ENCODE data around the gene TMEM50A.
A peak's percentile ranks its signal among the peaks of the same experiment; 100 is the strongest.
"Not testable (repeated sequence)": the region's sequence is repeated elsewhere in the genome, so short reads cannot be mapped to it uniquely, and the experiment has no call there.

Gene TMEM50A

DNA sequence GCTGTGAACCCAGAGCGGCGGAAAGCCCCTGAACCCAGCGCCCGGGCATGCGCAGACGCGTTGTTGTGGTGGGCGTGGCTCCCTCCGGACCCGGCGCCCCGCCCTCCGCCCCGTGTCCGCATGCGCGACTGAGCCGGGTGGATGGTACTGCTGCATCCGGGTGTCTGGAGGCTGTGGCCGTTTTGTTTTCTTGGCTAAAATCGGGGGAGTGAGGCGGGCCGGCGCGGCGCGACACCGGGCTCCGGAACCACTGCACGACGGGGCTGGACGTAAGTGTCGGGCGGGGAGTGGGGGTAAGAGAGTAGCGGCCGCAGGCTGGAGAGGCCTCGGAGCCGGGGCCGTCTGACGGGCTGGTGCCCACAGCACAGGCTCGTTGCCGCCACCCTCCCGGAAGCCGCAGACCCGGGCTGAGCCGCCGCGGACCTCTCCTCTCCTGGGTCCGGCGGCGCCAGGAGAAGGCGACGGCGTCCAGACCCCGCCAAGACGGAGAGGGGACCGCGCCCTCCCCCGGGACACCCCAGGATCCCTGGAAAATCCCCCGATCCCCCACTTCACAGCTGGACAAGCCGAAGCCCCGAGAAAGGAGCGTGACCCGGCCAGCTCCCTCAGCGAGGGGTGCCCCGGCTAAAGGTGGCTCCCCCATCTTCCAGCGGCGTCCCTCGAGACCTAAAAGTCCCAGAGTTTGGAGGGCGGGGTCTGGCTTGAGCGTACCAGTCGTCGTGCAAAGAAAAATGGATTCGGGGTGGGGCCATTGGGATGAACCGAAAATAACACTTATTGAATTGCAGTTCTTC, at the start of gene TMEM50A:
TSS of gene TMEM50A (plus strand) at position 147 of the 794 bp plus-strand sequence. CDS start 2,153 bp downstream, outside the sequence.
- peak; percentile 82 for DNase-seq (ENCODE audit: low read depth)

- not testable (repeated sequence) for DNase-seq (ENCODE audit: low read depth)
Observed at GRCh38 chr1:25288573-25289101, 49.5 kb upstream of the TMEM50A start.

- DNase-seq (ENCODE audit: low read depth): not testable (repeated sequence)
Observed at GRCh38 chr1:25290043-25290442, 48.1 kb upstream of the TMEM50A start.

GRCh38 chr1:25293426-25293825, 44.7 kb upstream of the TMEM50A start:
- DNase-seq (ENCODE audit: low read depth): not testable (repeated sequence)

DNA sequence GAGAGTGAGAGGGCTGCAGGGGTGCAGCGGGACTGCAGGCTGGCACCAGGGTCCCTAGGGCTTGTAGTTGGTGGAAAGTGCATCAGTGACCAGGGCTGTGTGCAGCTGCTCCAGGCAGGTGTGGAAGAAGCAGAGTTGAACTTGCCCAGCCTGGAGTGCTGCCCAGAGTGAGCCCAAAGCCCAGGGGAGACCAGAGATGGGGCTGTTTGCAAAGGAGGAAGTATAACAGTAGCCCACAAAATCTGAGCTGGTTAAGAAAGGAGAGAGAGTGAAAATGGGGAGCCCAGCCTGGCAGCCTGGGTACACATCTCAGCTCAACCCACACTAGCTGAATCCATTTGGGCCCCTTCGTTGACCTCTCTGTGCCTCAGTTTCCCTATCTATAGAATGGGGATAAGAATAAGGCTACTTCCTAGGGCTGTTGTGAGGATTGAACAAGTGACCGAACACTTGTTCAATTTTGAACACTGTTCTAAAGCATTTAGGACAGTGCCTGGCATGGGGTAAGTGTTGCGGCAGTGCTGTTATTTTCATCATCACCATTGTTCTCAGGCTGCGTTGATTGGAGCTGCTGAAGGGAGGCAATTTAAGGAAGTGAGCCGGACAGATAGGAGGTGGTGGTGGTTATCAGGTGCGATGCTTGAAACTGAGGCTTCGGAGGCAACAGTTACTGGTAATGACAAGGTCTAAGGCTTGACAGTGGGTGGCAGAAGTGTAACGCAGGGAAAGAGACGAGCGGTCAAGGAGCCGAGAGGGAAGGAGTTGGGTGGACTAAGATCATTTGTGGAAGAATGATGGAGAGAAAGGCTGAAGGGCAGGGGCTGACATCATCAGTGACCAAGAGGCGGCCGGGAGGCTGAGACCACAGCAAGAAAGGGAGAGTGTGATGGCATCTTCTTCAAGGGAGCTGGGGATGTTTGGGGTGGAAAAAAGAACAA, 43.0 kb upstream of the TMEM50A start:
- not testable (repeated sequence) for DNase-seq (ENCODE audit: low read depth)

DNA sequence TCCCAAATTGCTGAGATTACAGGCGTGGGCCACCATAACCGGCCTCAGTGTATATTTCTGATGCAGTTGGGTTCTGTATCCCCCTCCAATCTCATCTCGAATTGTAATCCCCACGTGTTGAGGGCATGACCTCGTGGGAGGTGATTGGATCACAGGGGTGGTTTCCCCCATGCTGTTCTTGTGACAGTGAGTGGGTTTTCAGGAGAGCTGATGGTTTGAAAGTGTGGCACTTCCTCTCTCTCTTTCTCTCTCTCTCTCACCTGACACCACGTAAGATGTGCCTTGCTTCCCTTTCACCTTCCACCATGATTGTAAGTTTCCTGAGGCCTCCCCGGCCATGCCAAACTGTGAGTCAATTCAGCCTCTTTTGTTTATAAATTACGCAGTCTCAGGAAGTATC, 41.6 kb upstream of the TMEM50A start:
- DNase-seq (ENCODE audit: low read depth): not testable (repeated sequence)

GRCh38 chr1:25300729-25301128, 37.4 kb upstream of the TMEM50A start:
- not testable (repeated sequence) for DNase-seq (ENCODE audit: low read depth)

GRCh38 chr1:25302330-25302729, 35.8 kb upstream of the TMEM50A start:
- DNase-seq (ENCODE audit: low read depth): not testable (repeated sequence)

DNA sequence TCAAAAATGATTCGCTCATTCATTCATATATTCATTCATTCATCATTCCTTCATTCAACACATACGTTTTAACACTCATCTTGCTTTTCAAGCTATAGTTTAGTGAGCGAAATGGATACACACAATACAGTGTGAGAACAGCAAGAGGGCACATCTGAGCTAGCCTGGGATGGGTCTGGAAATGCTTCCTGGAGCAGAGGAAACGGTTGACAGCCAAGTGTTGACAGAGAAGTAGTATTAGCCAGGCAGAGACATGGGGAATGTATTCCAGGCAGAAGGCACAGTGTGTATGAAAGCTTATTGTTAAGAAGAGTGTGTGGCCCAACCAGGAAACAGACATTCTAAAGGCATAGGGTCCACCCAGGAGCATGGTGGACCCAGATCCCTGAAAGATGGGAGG, 33.2 kb upstream of the TMEM50A start:
- DNase-seq (ENCODE audit: low read depth): not testable (repeated sequence)

GRCh38 chr1:25308168-25308567, 30.0 kb upstream of the TMEM50A start:
- not testable (repeated sequence) for DNase-seq (ENCODE audit: low read depth)

DNA sequence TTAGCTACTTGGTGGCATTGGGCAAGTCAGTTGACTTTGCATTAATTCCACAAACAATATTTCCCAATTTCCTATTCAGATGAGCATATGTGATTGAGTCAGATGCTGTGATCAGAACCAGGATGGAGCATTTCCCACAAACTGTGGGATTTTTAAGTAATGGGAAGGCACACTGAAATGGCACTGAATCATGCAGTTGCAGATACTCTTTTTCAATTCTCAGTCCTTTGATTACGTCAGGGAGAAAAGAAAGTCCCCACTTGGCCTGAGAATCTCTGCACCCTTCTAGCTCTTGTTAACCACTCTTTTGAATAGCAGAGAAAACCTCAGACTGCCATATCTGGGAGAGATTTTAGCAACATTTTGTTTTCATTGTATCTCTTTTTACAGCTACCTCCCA, 29.0 kb upstream of the TMEM50A start:
- not testable (repeated sequence) for DNase-seq (ENCODE audit: low read depth)

DNA sequence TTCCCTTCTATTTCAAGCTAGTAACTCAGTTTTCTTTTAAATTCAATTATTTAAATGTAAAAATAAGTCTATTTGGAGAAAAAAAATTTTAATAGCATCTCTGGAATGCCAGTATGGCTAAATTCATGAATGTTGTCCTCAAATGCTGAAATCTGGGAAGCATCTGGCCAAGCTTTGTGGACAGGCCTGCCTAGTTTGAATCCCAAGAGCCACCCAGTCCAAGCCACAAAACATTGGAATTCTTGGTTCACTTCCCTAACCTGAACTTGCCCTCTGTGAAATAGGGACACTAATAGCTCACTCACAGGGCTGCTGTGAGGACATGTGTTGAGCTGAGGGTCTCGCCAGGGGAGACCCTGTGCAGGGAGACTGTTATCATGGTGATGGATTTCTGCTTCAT, 28.6 kb upstream of the TMEM50A start:
- not testable (repeated sequence) for DNase-seq (ENCODE audit: low read depth)

- not testable (repeated sequence) for DNase-seq (ENCODE audit: low read depth)
Observed at GRCh38 chr1:25312806-25313470, 25.2 kb upstream of the TMEM50A start.

DNA sequence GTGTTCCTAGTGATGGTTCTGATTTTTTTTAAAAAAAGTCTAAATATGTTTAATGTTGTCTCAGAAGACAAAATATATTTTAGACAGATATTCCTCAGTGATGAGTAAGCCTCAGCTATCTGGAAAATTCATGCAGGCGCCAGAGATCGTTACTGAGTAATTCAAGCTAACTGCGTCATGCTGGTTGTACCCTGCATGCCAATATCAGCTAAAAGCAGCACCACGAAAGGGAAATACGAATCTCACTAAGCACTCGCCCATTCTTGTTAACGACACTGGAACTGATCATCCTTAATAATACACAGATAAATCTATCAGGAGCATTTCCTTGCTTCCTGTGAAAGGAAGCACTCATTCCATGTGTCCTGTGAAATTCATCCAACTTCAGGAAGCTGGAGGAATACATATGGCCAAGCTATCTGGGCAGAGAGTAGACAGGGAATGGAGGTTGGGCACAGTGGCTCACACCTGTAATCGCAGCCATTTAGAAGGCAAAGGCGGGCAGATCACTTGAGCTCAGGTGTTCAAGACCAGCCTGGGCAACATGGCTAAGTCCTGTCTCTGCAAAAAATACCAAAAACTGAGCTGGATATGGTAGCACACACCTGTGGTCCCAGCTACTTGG, 17.7 kb upstream of the TMEM50A start:
- DNase-seq (ENCODE audit: low read depth): not testable (repeated sequence)

GRCh38 chr1:25322127-25322526, 16.0 kb upstream of the TMEM50A start:
- not testable (repeated sequence) for DNase-seq (ENCODE audit: low read depth)

DNA sequence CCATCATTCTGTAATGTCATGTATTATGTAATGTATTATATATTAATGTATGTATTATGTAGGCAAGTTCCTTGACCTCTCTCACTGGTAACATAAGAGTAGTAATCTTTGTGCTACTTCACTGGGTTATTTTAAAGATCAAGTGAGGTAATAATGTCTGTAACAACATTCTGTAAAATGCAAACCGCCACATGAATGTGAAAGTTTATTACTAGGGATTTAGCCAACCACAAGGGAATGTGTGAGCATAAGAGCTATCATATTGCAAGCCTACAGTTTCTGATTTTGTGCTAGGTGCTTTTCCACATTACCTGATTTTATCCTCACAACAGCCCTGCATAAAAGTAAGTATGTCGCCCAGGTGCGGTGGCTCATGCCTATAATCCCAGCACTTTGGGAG, 13.7 kb upstream of the TMEM50A start:
- not testable (repeated sequence) for DNase-seq (ENCODE audit: low read depth)

GRCh38 chr1:25327864-25328790, 10.0 kb upstream of the TMEM50A start:
- DNase-seq (ENCODE audit: low read depth): not testable (repeated sequence)

DNA sequence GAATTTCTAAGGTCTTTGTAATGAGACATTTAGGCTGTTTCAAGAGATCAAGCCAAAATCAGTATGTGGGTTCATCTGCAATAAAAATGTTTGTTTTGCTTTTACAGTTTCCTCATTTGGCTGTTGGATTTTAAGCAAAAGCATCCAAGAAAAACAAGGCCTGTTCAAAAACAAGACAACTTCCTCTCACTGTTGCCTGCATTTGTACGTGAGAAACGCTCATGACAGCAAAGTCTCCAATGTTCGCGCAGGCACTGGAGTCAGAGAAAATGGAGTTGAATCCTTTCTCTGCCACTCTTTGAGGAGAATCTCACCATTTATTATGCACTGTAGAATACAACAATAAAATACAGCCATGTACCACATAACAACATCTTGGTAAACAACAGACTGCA, 9.3 kb upstream of the TMEM50A start:
- DNase-seq (ENCODE audit: low read depth): not testable (repeated sequence)

- not testable (repeated sequence) for DNase-seq (ENCODE audit: low read depth)
Observed at GRCh38 chr1:25329336-25329735, 8.8 kb upstream of the TMEM50A start.

DNA sequence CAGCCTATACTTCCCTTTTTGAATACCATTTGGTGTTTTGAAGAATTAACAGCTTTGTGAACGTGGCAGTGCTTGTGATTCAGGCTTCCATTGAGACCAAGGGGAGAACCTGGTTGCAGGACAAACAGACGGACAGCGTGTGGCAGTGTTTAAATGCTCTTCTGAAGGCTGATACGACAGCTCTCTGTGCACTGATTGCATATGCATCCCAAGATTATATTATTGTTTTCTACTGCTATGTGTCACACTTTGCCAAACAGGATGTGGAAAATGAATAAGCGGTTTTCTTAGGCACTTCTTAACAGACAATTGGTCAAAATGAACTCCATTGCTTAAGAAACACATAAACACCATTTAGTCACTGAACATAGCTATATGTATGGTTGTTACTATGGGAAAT, 8.2 kb upstream of the TMEM50A start:
- DNase-seq (ENCODE audit: low read depth): not testable (repeated sequence)

All from stimulated activated CD8-positive, alpha-beta memory T cell treated with anti-CD3 and anti-CD28 coated beads, Interleukin-4, amount 100 ng/mL, for 24 hours (primary cell).